LHCN-M2 (cell line): ENCODE measurements around the gene M1AP. TPM values are rescaled to one million over a fixed set of nuclear protein-coding genes. Genes with fewer than 3 reads are reported as not detected.
"Not testable (repeated sequence)": the region's sequence is repeated elsewhere in the genome, so short reads cannot be mapped to it uniquely, and the experiment has no call there.

ENCODE experiments used
- DNase-seq: peaks from one replicate; pipeline ENCODE4 v3.0.0-alpha.2; 2012; ENCODE audit warnings: low read depth
- total RNA-seq: library from RNA; depleted of rRNA; stranded (reverse); fragments of >200 nt; gene quantifications from 2 replicates; pipeline ENCODE4 v1.2.3, GENCODE V29; 2014

Gene M1AP
- total RNA-seq, 1 experiment from 2014 or later = not detected

DNA sequence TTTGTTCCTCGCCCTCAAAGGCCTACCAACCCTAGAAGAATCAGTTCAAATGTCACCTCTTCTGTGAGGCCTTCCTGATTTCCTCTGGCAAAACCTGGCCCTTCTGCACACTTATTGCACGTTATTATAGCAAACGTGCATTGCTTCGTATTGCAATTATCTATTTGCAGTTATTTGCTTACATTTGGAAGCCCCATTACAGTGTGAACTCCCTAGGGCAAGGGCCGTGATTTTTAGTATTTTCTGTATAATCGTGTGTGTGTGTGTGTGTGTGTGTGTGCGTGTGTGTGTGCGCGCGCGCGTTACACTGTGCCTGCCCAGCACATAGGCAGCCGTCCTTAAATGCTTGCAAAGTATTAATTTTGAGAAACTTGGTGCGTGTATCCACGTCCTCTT lies 5.5 kb upstream of the M1AP start:
- DNase-seq = no peak

DNA sequence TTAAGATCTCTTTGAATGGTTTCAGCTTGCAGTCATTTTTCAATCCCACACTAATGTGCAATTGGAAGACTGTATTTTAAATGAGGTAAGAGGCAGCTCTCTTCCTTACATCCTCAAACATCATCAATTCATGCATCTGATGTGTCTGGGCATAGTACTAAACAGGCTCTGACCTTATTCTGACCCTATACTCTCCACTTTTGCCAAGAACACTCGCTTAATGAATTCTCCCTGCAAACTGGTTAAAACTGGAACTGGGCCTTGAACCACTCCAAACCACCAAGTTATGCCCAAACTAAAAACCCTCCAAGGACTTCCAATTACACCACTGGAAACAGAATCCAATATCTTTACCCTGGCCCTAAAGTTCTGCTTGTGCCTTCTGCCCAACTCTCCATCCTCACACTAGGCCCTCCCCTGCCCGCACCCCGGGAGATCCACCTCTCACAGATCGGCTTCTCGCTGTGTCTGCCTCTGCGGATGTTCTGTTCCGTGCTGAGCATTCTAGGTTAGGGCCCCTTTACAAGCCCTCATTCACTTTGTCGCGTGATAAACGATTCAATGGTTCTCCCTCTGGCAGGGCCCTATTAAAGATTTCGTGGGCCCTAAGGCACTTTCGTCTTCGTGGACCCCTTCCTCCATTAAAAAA lies 1.2 kb downstream of the M1AP start:
- no peak for DNase-seq

DNA sequence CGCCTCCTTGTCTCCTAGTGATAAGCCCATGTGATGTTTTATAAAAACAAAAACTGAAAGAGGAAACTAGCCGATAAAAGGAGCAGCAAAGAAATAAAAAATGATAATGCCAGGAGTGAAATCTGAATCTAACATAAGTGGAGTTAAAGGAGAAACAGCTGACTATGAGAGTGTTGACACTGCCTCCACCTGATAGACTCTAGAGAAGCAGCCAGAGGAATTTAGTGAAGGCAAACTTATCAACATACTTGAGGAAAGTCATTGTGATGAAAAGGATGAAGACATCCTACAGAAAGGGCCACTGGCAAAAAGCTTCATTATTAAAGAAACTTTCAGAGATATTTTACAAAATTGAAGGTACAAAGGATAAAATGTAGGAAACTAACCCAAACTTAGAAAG lies 1.9 kb downstream of the M1AP start:
- DNase-seq = no peak

DNA sequence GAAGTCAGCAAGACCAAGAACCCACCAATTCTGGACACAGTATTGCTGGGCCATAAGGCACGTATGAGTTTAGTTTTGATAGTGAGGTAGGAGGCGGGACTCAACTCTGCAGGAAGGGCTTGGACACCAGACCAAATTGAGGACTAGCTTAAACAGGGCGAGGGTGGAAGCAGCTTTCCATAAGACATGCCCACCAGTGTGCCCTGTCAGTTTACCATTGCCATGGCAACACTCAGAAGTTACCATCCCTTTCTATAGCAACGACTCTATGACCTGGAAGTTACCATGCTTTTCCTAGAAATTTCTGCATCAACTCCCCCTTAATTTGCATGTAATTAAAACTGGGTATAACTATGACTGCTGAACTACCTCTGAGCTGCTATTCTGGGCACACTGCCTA lies 2.8 kb downstream of the M1AP start:
- DNase-seq = no peak

DNA sequence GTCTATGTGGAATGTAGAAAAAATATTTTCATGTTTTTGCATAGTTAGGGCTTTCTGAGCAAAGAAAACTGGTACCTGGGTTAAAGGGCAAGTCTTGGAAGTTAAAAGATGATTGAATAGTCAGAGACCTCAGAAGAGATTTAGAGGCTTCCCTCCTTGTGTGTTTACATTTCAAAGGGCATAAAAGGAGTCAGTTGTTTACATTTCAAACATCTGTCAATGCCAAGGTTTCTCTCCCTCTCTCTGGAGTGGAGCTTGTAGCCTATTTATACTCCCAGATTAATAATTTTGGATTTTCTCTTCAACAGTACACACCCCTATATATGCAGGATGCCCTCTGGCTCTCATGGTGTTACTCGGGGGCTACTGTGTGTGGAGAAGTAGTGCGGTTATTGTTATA lies 8.6 kb downstream of the M1AP start:
- DNase-seq = no peak

DNA sequence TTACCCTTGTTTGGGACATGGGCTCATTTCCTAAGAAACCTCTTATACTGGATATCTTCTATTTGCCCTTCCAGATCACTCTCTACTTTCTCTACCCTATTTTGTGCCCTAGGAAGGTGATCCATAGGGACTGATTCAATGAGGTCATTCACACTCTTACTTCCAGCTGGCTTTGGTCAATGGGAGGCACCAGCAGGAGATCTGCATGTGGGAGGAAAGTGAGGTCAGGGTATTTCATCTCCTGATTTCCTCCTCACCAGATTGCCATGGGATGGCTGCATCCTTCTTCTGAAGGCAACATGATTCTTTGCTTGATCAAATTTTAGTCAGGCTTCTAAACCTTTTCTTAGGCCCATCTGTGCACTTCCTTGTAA lies 15.2 kb downstream of the M1AP start:
- no peak for DNase-seq

DNA sequence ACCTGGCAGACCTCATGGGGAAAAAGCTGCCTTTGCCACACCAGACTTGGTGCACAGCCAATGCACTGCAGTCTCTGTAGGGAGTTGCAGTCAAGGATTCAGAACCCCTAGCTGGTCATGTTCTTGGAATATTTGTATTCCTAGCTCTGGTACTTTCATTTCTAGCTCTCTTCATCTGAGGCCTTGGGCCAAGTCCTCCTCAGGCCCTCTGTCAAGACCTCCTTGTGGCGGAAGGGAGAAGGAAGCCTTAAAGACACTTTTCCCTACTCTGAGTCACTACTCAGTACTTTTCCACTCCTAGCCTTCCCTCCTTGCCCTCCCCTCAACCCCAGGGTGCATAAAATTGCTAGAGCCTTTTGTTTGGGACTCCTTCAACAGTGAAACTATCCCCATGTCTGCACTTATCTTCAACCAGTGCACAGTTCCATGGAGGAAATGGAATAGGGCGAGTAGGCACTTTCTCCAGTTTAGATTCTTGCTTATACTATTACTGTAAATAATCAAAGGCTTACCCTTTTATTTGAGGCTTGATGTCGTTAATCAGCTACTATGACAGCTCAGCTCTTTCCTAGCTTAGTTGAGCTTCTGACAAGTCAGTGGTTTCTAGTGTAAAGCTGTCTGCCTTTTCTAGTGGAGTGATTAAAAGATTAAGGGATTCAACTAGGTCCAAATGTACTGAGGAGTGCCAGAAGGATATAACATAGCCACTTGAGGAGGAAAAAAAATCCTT lies 15.8 kb downstream of the M1AP start:
- peak; percentile 4 for DNase-seq

DNA sequence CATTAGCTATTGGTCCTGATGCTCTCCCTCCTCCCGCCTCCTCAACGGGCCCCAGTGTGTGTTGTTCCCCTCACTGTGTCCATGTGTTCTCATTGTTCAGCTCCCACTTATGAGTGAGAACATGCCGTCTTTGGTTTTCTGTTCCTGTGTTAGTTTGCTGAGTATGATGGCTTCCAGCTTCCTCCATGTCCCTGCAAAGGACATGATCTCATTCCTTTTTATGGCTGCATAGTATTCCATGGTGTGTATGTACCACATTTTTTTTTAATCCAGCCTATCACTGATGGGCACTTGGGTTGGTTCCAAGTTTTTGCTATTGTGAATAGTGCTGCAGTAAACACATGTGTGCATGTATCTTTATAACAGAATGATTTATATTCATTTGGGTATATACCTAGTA lies 17.7 kb downstream of the M1AP start:
- not testable (repeated sequence) for DNase-seq

DNA sequence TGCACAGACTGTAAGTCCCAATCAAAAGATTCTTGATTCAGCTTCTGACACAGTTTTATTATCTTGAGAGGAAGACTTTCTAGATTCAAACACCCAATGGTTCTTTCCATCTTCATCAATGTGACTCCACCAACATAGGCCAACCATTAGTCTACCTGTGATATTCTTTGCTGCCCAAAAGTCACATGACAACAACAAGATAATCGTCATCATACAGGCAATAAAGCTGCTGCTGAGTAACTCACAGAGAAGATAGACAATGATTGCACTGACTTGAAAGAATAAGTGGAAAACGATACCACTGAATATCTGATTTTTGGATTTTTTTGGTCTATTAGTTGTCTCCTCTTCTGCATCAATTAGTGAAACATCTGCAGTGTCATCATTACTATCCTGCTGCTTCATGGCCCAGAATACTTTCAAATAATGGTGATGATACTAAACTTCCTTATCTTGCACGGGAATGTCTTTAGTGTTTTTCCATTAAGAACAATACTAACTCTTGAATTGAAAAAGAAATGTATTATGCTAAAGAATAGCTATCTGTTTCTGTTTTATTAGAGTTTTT lies 19.5 kb downstream of the M1AP start:
- DNase-seq = no peak

DNA sequence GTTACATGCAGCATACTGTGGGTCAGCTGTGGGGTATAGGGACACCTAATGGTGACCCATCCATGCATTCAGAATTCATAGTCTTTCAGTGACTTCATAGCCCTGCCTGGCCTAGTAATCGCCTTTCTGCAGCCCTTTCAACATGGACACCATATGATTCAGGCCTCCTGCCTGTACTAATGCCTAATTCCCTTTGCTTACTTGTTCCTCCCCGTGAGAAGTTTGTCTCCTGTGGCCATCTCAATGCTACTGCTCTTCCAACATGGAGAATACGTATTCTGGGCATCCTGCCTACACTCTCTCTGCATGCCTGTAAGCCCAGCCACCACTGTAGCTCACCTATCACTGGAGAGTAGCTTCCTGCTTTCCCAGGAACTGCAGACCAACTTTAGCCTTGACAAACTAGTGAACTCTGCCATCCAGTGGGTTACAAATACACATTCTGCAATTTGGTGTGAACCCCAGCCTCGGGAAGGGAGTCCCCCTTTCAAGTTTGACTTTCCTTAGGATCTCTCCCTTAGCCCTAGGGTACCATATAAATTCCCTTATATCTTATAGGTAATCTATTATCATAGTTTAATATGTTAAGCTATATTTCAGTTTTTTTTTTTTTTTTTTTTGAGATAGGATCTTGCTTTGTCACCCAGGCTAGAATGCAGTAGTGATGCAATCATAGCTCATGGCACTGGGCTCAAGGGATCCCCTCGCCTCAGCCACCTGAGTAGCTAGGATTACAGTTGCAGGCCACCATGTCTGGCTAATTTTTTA lies 22.3 kb downstream of the M1AP start:
- DNase-seq = peak; percentile 7

DNA sequence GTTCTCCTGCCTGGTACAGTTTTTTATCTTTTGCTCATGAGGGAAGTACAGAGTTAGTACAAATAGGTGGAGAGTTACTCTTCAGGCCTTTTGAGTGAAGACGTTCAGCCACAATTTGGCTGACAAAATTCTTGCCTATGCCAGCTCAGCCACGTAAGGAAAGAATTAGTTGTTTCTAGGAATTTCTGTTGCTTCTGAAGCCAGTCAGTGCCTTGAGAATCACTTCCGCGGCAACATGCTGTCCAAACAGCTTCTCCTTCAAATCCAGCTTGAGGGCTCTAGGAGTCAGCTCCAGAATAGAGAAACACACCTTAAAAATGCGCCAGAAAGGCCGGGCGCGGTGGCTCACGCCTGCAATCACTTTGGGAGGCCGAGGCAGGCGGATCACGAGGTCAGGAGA lies 27.5 kb downstream of the M1AP start:
- DNase-seq = no peak

DNA sequence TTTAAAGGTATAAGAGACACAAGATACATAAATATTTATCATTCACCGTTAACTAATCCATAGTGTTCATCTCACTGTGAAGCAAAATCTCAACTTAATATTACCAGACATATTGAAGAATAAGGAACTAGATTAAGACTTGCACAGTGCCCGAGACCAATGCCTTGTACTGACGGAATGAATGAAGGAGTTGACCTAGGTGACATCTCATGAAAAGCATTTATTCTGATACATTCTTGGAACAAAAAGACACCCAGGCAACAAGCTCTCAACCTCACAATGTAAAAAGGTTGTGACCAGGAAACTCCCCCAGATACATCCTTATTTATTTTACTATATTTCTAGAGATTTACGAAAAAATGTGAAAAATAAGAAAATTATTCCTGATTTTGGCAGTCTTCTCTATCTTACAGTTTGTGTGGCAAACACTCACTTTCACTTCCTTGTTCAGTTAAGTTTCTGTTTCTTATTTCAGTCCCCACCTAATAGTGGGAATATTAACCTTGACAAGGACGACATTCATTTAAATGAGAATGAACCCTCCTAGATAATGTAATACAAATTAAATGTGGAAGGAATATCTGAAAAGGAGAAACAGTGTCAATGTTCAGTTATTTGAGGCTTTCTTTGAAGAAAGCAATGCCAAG lies 28.4 kb downstream of the M1AP start:
- no peak for DNase-seq

DNA sequence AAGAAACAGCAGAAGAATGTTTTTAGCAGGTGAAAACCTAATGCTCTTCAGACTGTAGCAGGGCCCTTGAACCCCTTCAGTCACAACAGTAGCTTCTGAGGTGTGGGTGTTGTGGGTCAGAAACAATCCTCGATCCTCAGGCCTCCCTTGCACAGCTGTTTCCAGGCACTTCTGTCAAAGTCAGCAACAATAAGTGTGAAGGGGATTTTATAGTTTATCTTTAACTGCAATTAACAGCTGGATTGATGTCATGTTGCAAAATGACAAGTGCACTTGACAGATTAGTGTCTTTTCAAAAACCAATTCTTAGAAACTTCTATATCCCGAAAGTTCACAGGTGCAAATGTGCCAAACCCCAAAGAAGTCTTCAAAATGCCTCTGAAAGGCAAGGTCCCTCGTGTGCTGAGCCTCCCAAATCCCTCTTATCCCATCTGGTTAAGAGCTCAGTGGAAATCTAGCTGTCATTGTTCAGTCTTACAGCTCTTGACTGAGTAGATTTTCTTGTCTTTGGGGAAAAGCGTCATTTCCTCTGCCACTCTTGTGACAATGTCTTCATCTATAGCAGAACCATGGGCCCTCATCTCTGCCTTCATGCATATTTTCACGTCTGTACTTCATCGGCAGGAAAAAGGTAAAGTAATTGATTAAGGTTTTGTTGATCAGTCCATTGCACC lies 29.6 kb downstream of the M1AP start:
- no peak for DNase-seq

DNA sequence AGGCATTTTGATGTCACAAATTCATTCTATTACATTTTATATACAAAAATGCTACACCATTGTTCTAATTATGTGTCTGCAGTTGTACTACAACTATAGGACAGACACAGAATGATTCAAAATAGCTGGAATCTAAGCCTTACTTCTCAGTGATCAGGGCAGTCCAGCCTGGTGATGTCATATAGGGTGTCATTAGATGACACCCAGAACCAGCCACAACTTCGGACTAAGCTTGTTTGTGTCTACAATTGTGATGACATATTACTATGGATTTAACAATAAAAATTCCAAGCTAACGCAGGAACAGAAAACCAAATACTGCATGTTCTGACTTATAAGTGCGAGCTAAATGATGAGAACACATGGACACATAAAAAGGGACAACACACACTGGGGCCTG lies 31.0 kb downstream of the M1AP start:
- DNase-seq = no peak

DNA sequence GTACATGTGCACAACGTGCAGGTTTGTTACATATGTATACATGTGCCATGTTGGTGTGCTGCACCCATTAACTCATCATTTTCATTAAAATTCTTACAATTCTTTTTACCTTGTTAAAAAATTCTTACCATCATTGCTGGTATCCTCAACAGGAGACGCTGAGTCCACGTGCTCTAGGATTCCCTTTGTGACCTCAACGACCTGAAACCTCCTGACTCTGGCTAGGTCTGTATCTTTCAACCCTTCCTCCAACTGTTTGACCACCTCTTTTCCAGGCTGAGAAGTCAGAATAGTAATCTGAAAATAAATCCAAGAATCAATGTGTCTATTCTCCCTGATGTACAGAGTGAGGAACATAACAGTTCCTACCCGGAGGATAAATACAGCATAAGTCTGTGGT lies 41.2 kb downstream of the M1AP start:
- DNase-seq = no peak

DNA sequence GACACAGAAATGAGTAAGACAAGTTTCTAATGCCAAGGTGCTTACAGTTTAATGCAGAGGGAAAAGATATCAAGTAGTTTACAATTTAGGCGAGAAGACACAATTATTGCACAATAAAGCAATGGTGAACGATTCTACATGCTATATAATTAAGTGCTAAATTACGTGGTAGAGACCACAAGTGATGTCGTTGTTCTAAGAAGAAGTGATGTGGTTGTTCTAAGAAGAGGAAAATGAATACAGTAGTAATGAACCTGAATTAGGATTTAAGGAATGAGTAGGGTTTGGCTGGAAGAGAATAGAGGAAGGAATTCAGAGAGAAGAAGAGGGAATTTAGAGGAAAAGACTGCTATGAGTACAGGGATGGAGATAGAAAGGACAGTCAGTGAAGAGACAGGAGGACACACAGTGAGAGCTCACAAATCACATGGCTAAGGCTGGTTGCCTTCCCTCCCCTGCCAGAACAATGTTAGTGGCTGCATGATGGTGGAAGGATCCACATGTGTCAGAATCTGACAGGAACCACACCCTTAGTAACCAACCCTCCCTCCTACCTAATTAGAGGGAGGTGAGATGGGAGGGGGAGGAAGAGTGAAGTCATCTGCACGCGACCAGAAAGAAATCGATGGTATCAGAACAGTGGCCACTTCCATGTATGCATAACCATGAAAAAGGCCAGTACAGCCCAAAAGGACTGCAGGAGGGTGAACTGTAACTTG lies 44.7 kb downstream of the M1AP start:
- DNase-seq = no peak

DNA sequence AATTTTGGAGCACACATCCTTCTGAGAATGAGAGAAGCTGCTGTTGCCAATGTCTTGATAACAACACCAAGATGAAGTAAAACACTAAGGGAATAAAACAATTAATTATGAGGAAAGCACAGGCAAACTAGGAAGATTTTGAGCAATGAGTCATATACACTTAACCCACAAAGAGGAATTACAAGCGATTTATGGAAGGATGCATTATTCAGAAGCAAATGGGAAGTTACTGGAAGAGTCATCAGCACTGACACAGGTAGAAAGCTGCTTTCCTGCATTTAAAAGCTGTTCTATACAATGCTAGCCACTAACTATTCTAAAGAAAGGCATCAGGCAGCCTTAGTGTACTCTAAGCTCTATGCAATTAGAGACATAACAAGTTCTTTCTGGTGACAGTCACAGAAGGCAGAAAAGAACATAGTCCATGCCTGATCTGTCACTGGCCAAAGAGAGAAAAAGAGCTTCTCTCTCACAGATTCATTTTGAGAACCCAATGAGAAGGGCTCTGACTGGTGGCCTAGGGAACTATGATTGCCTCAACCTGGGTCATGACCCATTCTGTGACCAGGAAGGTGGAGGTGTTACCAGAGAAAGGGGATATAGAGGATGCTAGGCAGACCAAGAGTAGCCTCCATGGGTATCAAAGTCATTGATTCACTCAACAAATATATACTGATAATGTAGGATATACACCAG lies 45.4 kb downstream of the M1AP start:
- peak; percentile 51 for DNase-seq

DNA sequence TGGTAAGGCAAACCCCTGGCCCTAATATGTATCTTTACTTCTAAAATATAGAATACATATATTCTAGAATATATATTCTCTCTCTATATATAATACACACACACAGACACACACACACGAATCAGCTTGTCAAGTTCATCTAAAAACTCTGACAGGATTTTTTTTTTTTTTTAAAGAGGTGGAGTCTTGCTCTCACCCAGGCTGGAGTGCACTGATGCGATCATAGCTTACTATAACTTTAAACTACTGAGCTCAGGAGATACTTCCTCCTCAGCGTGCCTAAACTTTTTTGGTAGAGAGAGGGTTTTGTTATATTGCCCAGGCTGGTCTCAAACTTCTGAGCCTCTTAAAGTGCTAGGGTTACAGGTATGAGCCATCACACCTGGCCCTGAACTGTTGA lies 48.5 kb downstream of the M1AP start:
- DNase-seq = no peak

DNA sequence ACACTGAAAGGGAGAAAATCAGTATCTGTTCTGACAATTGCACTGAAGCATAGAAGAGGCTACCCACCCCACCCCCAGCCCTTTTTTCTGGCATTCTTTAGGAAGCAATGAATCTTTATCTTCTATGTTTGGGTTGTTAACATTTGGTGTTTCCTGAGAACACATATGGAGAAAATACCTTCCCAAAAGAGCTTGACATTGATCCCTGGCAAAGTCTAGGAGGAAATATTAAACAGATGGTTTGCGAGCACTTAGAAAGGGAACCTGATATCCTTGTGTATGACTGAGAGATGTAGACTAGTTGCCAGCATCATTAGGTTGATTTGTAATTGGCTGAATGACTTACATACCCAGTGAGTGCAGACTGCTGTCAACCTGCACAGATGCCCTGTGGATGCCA lies 50.7 kb downstream of the M1AP start:
- DNase-seq = no peak

DNA sequence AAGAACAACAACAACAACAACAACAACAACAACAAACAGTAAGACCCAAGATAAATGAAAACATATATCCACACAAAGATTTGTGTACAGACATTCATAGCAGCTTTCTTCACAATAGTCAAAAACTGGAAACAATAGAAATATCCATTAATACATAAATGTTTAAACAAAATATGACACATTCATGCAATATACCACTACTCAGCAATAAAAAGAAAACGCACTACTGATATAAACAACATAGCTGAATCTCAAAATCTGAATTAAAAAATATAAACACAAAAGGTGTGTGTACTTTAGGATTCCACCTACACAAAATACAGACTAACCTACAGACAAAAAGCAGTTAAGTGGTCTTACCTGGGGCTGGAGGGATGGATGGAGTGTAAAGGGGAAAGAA lies 51.5 kb downstream of the M1AP start:
- no peak for DNase-seq
